ENCODE results near the gene AMBRA1. TPM values are rescaled to one million over a fixed set of nuclear protein-coding genes. Genes with fewer than 3 reads are reported as not detected.

Gene AMBRA1
- total RNA-seq, 2 donors from 2014 or later = 56.2 to 60.7 TPM

DNA sequence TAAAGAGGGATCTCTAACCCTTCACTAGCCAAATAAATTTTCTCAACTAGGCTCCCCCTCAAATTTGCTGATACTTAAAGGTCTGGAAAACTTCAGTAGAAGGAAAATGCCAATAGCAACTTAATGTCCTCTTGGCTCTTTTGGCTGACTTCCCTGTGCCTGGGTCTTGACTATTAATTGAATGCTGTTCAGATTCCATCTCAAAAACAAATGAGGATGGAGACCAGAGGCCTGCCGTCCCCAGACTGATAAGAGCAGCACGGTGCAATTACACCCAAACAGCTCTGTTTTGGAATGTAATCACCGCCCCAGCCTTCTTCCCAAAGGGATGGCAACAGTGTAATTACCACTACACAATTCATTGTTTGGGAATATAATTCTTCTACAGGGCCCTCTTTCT, 112.9 kb downstream of the AMBRA1 start:
- TF ChIP-seq POLR2AphosphoS5 (IDR thresholded peaks at IDR 0.05) (no peak), POLR2A (IDR thresholded peaks at IDR 0.05) (no peak)
- TF ChIP-seq, protein P1, sequence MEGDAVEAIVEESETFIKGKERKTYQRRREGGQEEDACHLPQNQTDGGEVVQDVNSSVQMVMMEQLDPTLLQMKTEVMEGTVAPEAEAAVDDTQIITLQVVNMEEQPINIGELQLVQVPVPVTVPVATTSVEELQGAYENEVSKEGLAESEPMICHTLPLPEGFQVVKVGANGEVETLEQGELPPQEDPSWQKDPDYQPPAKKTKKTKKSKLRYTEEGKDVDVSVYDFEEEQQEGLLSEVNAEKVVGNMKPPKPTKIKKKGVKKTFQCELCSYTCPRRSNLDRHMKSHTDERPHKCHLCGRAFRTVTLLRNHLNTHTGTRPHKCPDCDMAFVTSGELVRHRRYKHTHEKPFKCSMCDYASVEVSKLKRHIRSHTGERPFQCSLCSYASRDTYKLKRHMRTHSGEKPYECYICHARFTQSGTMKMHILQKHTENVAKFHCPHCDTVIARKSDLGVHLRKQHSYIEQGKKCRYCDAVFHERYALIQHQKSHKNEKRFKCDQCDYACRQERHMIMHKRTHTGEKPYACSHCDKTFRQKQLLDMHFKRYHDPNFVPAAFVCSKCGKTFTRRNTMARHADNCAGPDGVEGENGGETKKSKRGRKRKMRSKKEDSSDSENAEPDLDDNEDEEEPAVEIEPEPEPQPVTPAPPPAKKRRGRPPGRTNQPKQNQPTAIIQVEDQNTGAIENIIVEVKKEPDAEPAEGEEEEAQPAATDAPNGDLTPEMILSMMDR (IDR thresholded peaks at IDR 0.05) = no peak
- Histone ChIP-seq H3K27ac (no peak overlapping the region), H3K4me1 (replicated peaks) (no peaks in the 10 kb centered on the region), H3K9me3 (no peaks in the 10 kb centered on the region), H3K27me3 (replicated peaks; ENCODE audit: insufficient read depth) (no peaks in the 10 kb centered on the region), H3K4me3 (no peak overlapping the region), H3K36me3 (no peaks in the 10 kb centered on the region)
- intact Hi-C loops (cut with DNase I) = no loop called here
- 53% methylated on average over 3 of the region's 3 CpGs for WGBS
- DNase-seq (ENCODE audit: low spot score) = no peak

DNA sequence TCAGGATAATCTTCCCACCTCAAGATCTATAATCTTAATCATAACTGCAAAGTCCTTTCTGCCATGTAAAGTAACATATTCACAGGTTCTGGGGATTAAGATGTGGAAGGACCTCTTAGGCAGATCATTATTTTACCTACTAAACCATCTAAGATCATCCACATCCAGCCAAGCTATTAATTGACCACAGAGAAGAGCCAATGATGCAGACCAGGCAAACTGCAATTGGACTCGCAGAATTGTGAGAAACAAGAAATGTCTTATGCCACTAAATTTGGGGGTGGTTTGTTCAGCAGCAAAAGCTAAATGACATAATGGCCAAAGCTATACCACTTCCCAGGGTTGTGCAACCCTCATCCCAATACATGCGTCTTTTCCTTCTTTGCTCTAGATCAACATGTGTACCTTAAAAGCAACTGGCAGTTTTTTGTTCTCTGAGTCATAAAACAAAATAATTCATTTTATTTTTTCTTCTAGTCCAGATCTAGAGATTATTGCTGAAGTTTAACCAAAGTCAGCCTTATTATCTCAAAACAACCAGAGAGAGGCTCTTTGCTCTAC, 113.6 kb downstream of the AMBRA1 start:
- no peaks in the 10 kb centered on the region for H3K9me3 ChIP-seq
- no peaks in the 10 kb centered on the region for H3K27me3 ChIP-seq (replicated peaks; ENCODE audit: insufficient read depth)
- no peak overlapping the region for H3K27ac ChIP-seq
- H3K4me1 ChIP-seq (replicated peaks) = no peaks in the 10 kb centered on the region
- H3K36me3 ChIP-seq = no peaks in the 10 kb centered on the region
- no peak for DNase-seq (ENCODE audit: low spot score)
- 87% methylated on average over 2 of the region's 2 CpGs for WGBS
- H3K4me3 ChIP-seq = no peak overlapping the region
- no peak for TF ChIP-seq POLR2A (IDR thresholded peaks at IDR 0.05)
- TF ChIP-seq, protein P1 (IDR thresholded peaks at IDR 0.05) = no peak
- TF ChIP-seq POLR2AphosphoS5 (IDR thresholded peaks at IDR 0.05) = no peak
- intact Hi-C loops (cut with DNase I) = no loop called here

DNA sequence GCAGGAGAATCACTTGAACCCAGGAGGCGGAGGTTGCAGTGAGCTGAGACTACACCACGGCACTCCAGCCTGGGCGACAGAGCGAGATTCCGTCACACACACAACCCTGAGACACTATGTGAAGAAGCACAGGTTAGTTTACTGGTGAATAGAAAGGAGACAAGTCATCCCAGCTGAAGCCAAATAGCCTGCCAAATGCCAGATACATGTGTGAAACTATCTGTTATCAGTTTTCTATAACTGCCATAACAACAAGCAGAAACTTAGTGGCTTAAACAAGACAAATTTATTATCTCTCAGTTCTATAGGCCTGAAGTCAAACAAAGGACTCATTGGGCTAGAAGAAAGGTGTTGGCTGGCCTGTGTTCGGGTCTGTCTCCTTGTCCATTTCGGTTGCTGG, 114.2 kb downstream of the AMBRA1 start:
- no peak for TF ChIP-seq POLR2AphosphoS5 (IDR thresholded peaks at IDR 0.05)
- TF ChIP-seq POLR2A (IDR thresholded peaks at IDR 0.05) = no peak
- TF ChIP-seq, protein P1 (IDR thresholded peaks at IDR 0.05) = no peak
- Histone ChIP-seq H3K27ac (no peak overlapping the region), H3K4me3 (no peak overlapping the region), H3K27me3 (replicated peaks; ENCODE audit: insufficient read depth) (no peaks in the 10 kb centered on the region), H3K4me1 (replicated peaks) (no peaks in the 10 kb centered on the region), H3K36me3 (no peaks in the 10 kb centered on the region), H3K9me3 (no peaks in the 10 kb centered on the region)
- intact Hi-C loops (cut with DNase I) = no loop called here
- no peak for DNase-seq (ENCODE audit: low spot score)
- 95% methylated on average over 7 of the region's 7 CpGs for WGBS

DNA sequence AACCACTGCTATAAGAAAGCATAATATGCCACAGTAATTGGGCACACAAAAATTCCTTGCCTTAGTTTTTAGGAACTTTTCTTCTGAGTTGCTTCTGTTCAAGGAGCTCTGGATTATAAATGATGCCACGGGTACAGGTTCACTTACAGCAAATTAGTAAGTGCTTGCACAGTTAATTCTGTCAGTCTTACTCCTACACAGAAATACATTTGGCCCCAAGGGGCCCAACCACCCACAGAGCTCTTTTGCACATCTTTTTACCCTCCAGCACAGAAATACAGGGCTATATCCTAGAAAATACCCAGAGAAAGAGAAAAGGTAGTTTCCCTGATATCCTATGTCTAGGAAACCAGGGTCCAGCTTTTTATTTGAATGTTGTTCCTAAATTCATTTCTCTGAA, 115.6 kb downstream of the AMBRA1 start:
- no peaks in the 10 kb centered on the region for H3K9me3 ChIP-seq
- H3K36me3 ChIP-seq = no peaks in the 10 kb centered on the region
- DNase-seq (ENCODE audit: low spot score) = no peak
- intact Hi-C loops (cut with DNase I) = no loop called here
- no peak overlapping the region for H3K4me3 ChIP-seq
- WGBS = 75% methylated on average over 1 of the region's 1 CpG
- no peak overlapping the region for H3K27ac ChIP-seq
- H3K4me1 ChIP-seq (replicated peaks) = no peaks in the 10 kb centered on the region
- no peaks in the 10 kb centered on the region for H3K27me3 ChIP-seq (replicated peaks; ENCODE audit: insufficient read depth)
- no peak for TF ChIP-seq POLR2A (IDR thresholded peaks at IDR 0.05)
- no peak for TF ChIP-seq POLR2AphosphoS5 (IDR thresholded peaks at IDR 0.05)
- TF ChIP-seq, protein P1 (IDR thresholded peaks at IDR 0.05) = no peak

DNA sequence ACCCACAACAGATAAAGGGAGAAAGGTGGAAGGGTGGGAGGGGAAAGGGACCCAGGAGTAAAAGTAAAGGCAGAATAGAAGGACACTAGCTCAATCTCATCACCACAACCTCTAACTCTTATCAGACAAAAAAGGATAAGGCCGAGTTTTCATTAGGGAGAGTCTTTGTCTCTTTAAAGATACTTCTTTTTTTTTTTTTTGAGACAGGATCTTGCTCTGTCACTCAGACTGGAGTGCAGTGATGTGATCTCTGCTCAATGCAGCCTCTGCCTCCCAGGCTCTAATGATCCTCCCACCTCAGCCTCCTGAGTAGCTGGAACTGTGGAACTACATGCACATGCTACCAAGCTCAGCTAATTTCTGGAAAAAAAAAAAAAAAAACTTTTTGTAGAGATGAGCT, 116.7 kb downstream of the AMBRA1 start:
- no peak overlapping the region for H3K4me3 ChIP-seq
- no peak overlapping the region for H3K27ac ChIP-seq
- H3K27me3 ChIP-seq (replicated peaks; ENCODE audit: insufficient read depth) = no peaks in the 10 kb centered on the region
- intact Hi-C loops (cut with DNase I) = no loop called here
- TF ChIP-seq POLR2A (IDR thresholded peaks at IDR 0.05) (no peak), POLR2AphosphoS5 (IDR thresholded peaks at IDR 0.05) (no peak)
- TF ChIP-seq, protein P1 (IDR thresholded peaks at IDR 0.05) = no peak
- 96% methylated on average over 1 of the region's 1 CpG for WGBS
- H3K9me3 ChIP-seq = no peaks in the 10 kb centered on the region
- no peak for DNase-seq (ENCODE audit: low spot score)
- no peaks in the 10 kb centered on the region for H3K4me1 ChIP-seq (replicated peaks)
- H3K36me3 ChIP-seq = no peaks in the 10 kb centered on the region

Measured in prostate gland (tissue), 2 donors.